Medulla oblongata (tissue), 1 donor: ENCODE data around the gene CRIM1.

Experiments
- DNase-seq: peaks from one replicate; pipeline ENCODE4 v3.0.0-alpha.2; 2015; ENCODE audit errors: extremely low spot score

CRIM1 gene

DNA sequence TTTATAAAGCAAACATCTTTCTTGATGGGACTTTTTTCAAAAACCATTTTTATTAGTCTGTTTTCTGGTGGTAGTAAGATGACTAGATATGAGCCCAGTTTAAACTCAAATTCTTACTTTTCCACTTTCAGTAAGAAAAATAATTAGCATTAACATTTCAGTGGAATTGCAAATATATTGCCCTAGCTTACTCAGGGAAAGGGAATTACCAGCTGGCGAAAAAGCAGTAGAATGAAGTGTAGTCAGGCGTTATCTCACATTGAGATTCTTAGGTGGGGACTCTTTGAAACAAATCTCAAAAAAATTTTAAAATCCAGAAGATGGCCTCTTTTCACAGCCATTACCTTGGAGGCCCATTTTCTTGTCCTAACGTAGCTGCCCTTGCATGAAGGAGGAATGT lies 65.8 kb downstream of the CRIM1 start:
- DNase-seq, result no peak

DNA sequence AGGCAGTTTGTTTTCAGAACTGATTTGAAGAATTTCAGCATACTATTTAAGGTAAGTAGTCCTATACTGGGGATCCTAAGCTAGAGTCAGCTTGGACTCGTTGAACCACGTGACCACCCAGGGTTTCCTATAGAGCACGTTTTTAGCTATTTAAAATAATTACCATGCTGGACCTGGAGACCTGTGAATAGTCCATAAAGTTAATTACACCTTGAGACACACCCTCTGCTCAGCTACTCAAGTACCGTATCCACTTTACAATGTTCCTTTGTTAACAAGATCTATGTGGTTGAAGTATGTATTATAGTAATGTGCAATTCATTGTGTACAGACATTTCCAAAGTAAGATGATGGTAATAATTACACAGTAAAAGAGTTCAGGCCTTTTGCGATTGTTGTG lies 67.6 kb downstream of the CRIM1 start:
- no peak for DNase-seq

- no peak for DNase-seq
Measured at GRCh38 chr2:36423619-36424120, 68.1 kb downstream of the CRIM1 start.

DNA sequence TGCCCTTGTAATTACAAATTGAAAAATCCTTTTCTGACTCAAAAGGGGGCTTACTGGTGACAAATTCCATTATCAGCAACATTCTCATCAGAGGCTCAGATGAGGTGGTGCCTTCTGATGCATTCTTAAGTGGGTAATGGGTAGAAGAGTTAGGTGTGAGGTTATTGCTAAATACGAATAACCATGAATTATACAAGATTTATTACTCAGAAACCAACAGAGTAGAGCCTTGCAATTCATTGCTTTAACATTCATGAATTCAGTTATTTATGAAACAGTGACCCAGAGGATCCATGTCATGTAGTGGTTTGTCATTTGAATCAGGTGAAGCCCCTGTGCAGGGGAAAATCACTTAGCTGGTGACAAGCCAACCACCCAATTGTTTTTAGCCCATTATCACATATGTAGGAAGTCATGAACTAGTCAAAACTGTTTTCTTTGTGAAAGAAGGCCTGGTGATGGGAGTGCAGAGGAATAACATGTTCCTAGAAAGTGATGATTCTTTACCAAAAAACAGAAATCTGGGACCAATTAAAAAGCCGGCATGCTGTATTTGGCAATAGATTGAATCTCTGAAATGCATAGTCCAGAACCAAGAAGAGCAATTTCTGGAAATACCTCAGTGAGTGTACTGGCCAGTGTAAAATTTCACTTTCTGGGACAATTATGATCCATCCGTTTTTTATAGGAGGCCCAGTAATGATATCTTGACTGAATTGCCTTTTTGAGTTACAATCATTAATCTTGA lies 70.2 kb downstream of the CRIM1 start:
- DNase-seq, result no peak

GRCh38 chr2:36427790-36428243 lies 72.2 kb downstream of the CRIM1 start:
- no peak for DNase-seq

DNA sequence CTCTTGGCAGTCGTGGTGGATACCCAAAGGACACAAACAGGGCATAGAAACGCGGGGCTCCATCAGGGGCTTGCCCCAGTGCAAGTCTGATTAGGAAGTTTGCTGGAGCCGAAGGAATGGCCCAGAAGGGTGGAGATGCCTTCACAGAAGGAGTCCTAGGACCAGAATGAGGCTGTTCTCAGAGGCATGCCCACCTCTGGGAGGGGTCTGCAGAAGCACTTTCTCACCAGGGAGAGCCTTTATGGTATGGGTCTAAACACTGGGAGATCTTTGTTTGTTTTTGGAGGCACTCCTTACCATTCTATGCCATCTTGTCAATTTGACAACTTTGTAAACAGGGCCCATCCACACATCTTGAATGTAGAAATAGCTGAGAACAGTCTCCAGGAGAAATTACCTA lies 75.0 kb downstream of the CRIM1 start:
- no peak for DNase-seq

GRCh38 chr2:36432479-36432878 lies 76.9 kb downstream of the CRIM1 start:
- no peak for DNase-seq

DNA sequence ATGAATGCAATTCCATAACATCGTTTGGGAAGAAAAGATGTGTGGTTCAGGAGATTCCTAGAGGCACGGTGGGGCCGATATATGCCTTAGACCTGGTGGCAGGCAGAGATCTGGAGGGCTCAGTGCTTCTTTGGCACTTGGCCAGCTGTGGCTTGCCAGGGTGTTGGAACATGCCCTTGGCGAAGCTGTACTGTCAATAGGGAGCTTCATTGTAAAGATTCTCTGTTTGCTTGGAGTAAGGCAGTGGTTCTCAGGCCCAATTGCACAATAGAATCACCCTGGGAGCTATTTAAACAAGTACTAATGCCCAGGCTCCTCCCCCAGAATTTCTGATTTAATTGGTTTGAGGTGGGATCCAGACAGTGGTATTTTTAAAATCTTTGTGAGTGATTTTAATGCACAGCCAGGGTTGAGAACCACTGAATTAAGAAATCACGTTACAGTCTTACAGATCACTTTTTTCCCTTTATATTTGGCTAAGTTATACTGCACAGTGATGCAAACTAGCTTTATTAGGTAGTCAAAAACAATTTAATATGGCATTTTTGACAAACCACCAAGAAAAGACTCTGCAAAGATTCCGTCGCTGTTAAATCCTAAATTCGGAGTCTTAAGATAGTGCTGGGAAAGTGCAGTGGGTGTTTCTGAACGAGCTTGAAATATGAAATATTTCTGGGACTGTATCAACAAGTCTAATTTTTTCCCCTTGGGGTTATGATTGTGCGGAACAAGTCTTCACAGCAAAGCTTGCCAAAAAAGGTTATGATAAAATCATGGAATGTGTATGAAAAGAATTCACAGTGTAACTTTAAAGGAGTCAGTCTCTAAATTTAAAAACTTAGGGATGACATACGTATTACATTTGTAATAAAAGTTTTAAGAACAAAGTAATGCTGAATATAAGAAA lies 78.0 kb downstream of the CRIM1 start:
- peak; percentile 24 for DNase-seq

DNA sequence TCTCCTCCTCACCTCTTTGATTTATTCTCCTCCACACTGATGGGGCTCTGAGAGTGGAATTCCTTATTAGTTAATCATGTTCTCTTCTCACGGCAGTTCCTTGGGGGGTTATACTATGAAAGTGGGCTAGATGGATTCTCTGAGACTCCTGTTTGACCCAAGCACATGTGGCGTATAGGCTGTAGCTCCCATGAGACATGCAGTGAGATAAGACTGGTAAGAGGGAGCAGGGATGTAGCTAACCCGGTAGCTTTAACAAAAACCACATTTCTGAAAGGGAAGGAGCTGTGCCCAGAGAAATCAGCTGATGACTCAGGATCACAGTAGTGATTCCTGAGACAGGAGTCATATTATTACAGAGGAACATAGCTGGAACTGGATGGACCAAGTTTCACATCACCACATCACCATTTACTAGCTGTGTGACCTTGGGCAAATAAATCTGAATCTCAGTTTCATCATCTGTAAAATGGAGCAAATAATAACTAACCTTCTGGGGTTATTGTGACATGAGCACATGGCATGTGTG lies 82.9 kb downstream of the CRIM1 start:
- no peak for DNase-seq

DNA sequence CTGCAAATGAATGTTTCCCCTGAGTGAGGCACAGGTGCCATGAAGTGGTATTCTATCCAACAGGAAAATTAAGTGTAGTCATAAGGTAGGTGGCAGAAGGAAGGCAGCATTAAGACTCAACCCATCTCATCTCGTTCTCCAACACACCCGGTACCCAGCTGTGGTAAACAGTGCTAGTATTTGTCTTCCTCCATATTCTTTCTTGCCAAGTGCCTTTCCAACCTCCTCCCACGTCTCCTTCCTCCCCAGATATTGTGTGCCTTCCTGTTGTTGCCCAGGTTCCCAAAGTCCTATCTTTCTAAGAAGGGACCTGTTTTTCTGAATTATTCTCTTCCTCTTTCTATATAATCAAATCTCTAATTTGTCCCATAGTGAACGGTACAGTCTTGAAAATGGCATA lies 83.5 kb downstream of the CRIM1 start:
- DNase-seq, result no peak

DNA sequence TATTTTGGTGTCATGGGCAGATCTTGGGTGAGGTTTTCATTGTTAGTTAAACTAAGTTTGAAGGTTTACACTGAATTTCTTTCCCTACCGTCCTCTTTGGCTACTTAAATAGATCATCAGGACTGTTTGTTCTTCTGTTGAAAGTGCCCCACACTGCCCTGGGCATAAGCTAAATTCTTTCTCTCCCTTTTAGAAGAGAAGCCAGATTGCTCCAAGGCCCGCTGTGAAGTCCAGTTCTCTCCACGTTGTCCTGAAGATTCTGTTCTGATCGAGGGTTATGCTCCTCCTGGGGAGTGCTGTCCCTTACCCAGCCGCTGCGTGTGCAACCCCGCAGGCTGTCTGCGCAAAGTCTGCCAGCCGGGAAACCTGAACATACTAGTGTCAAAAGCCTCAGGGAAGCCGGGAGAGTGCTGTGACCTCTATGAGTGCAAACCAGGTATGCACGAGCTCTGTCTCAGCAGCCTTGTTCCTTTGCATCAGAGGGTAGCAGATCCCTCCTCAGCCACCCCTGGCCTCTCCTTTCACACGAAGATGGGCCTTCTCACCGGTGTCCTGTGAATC lies 85.6 kb downstream of the CRIM1 start:
- no peak for DNase-seq

GRCh38 chr2:36441816-36442215 lies 86.2 kb downstream of the CRIM1 start:
- no peak for DNase-seq

DNA sequence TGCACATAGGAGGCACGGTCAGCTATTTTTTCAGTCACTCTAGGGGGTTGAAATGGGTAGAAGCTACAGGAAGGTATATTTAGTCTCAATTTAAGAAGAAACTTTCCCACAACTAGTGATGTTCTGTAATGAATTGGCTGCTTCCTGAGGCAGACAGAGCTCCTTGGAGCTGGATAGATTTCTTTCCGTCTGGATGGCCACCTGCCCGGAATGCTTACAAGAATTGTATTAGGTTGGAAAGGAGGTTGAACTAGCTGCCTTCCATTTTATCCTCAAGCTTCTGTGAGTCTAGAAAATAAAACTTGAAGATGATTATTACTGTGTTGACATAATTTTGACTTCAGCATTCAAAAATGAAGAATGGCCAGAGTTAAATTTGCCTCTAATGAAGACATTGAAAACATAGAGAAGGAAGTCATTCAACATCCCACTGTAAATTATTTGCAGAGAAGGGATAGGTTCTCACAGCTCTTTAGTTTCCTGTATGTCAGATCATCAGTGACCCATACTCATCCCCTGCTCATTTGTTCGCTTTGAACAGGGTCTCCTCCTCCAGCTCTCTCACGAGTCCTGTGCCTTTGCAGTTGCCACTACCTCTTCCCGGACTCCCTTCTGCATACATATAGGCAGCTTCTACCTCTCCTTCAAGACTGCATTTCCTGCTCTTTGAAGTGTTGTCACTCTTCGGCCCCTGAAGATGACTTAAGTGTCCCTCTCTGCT lies 88.8 kb downstream of the CRIM1 start:
- DNase-seq, result peak; percentile 36

DNA sequence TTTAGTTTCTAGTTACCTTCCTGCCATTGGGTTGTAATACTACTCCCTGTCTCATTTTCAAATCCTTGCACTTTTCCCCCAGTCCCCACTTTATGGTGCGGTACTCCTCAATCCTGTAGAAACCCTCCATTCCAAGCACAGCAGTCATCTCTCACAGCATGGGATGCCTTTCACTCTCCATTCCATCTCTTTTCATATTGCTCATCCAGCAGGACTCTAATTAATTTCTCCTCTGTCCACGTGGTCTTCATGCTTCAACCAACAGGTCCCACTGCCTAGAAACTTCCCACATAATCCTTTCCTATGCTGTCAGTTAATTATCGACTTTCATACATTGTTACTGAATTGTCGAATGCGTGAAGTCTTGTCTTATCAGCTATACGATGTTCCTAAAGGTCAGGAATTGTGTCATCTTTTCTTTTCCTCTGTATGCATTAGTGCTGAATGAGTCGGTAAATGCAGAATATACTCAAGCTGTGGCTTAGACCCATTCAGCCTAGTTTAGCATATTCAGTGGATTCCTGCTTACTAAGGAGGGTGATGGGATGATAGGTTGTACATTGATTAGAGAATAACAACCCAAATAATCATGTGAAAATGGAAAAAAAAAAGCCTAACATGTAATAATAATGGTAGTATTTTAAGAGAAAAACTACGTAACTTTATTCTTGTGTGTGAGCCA lies 89.7 kb downstream of the CRIM1 start:
- DNase-seq, result peak; percentile 14

- DNase-seq, result no peak
Measured at GRCh38 chr2:36446294-36446693, 90.7 kb downstream of the CRIM1 start.

- DNase-seq, result no peak
Measured at GRCh38 chr2:36449213-36449612, 93.6 kb downstream of the CRIM1 start.

DNA sequence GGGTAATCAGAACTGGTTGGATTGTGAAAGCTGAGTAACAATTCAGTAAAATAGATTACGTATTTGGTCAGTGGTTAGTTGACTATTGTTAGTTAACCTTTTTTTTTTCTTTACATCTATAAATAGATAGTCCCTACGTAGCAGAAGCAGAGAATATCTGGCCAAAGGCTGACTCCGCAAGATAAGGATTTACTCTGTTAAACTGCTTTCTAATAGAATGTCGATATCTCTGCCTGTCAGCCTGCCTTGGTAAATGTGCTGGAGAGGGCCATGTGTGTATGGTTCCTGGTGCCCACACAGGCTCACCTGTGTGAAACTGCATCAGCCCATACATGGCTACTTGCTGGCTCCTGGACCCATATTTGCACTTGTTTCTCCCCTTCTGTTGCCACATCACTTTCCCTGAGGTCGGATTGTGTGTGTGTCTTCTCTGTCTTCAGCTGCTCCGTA lies 94.4 kb downstream of the CRIM1 start:
- DNase-seq, result no peak

GRCh38 chr2:36450466-36451196 lies 95.1 kb downstream of the CRIM1 start:
- DNase-seq, result no peak

- no peak for DNase-seq
Measured at GRCh38 chr2:36451512-36451911, 95.9 kb downstream of the CRIM1 start.

DNA sequence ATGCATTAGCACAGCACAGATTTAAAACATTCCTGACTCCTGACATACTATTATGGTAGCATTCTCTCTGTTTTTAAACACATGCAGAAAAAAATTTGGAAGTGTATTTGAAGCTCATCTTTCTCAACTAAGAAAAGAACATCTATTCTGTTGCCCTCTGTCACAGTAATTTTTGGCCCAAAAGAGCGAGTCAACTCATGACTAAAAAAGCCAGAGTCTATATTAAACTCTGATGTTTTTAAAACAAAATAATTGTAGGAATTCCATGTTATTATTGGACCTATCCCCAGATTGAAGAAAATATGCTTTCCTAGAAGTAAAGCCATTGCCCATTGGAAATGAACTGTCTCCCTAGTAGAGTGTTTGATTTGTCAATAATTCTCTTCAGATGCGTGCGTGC lies 96.7 kb downstream of the CRIM1 start:
- no peak for DNase-seq
